HG03196 (cell line): ENCODE results near the gene MDP1.
"Not testable (repeated sequence)": the region's sequence is repeated elsewhere in the genome, so short reads cannot be mapped to it uniquely, and the experiment has no call there.

ENCODE experiments used
- ATAC-seq: cut with Tn5 transposase; IDR thresholded peaks from one replicate; pipeline ENCODE4 v1.9.1; 2021; ENCODE audit not compliant: unreplicated experiment

The MDP1 gene

GRCh38 chr14:24251880-24252288, 36.0 kb upstream of the MDP1 start:
- no peak for ATAC-seq

GRCh38 chr14:24250354-24250753, 34.5 kb upstream of the MDP1 start:
- no peak for ATAC-seq

GRCh38 chr14:24249230-24250021, 33.6 kb upstream of the MDP1 start:
- no peak for ATAC-seq

GRCh38 chr14:24247422-24247821, 31.6 kb upstream of the MDP1 start:
- ATAC-seq = no peak

GRCh38 chr14:24246765-24247212, 30.9 kb upstream of the MDP1 start:
- no peak for ATAC-seq

- ATAC-seq = not testable (repeated sequence)
Observed at GRCh38 chr14:24245350-24245749, 29.5 kb upstream of the MDP1 start.

- ATAC-seq = no peak
Observed at GRCh38 chr14:24243336-24243836, 27.5 kb upstream of the MDP1 start.

GRCh38 chr14:24241829-24242443, 26.1 kb upstream of the MDP1 start:
- ATAC-seq = peak; percentile 79

GRCh38 chr14:24240110-24240918, 24.4 kb upstream of the MDP1 start:
- ATAC-seq = no peak

GRCh38 chr14:24238527-24239037, 22.7 kb upstream of the MDP1 start:
- ATAC-seq = no peak

GRCh38 chr14:24238123-24238522, 22.3 kb upstream of the MDP1 start:
- no peak for ATAC-seq

- ATAC-seq = no peak
Observed at GRCh38 chr14:24237463-24237955, 21.6 kb upstream of the MDP1 start.

GRCh38 chr14:24236689-24237462, 21.0 kb upstream of the MDP1 start:
- no peak for ATAC-seq

- no peak for ATAC-seq
Observed at GRCh38 chr14:24235804-24236688, 20.2 kb upstream of the MDP1 start.

GRCh38 chr14:24234095-24235005, 18.5 kb upstream of the MDP1 start:
- no peak for ATAC-seq

GRCh38 chr14:24233538-24233866, 17.6 kb upstream of the MDP1 start:
- no peak for ATAC-seq

- ATAC-seq = peak; percentile 47
Observed at GRCh38 chr14:24232645-24233537, 17.0 kb upstream of the MDP1 start, which contains the start of gene GMPR2. Gene GMPR2 (plus strand): TSS chr14:24232929. CDS start chr14:24233254, 325 bp downstream.
